Stimulated activated CD8-positive, alpha-beta memory T cell treated with anti-CD3 and anti-CD28 coated beads, Interleukin-7, amount 100 ng/mL, for 24 hours (primary cell): ENCODE data around the gene DOCK6.

Experiments used
- DNase-seq: peaks from one replicate; pipeline ENCODE4 v3.0.0-alpha.2; 2020; ENCODE audit warnings: low read depth

Gene DOCK6

GRCh38 chr19:11273989-11274388, 11.7 kb upstream of the DOCK6 start:
- no peak for DNase-seq

GRCh38 chr19:11273296-11273695, 11.0 kb upstream of the DOCK6 start:
- no peak for DNase-seq

DNA sequence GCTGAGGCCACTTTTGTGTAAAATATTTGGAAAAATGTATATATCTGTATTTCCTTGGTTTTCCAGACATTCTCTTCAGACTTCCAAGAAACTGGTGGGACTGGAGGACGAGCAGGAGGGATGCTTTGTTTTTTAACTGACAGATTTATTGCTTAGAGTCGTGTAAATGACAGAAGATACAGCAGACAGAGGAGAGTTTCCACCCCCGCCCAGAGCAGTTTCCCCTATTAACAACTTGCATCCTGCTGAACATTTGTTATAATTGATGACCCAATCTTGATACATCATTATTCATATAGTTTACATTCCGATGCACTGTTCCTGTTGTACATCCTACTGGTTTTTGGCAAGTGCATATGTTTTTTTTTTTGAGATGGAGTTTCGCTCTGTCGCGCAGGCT, 7.1 kb upstream of the DOCK6 start:
- DNase-seq, result no peak

GRCh38 chr19:11268783-11269267, 6.5 kb upstream of the DOCK6 start:
- DNase-seq, result no peak

DNA sequence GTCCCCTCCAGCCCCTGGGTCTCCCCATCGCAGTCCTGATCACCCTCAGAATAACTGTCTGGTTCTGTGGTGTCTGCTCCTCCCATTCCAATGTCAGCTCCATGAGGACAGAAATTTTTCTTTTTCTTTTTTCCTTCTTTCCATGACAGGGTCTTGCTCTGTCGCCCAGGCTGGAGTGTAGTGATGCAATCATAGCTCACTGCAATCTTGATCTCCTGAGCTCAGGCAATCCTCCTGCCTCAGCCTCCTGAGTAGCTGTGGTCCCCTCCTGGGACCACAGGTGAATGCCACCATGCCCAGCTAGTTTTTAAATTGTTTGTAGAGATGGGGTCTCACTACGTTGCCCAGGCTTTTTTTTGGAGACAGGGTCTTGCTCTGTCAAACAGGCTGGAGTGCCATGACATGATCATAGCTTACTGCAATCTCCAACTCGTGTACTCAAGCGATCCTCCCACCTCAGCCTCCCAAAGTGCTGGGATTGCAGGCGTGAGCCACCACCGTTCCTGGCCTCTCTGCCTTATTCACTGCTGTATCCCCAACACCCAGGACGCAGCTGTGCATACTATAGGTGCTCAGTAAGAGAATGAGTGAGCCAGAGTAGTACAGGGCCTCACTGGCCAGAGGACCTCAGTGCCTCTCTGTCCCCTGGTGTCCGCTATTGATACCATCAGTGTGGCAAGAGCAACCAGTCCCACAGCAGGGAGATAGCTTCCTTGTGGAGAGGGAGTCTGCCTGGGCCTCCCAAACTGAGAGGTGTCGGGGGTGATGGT, 5.2 kb upstream of the DOCK6 start:
- no peak for DNase-seq

DNA sequence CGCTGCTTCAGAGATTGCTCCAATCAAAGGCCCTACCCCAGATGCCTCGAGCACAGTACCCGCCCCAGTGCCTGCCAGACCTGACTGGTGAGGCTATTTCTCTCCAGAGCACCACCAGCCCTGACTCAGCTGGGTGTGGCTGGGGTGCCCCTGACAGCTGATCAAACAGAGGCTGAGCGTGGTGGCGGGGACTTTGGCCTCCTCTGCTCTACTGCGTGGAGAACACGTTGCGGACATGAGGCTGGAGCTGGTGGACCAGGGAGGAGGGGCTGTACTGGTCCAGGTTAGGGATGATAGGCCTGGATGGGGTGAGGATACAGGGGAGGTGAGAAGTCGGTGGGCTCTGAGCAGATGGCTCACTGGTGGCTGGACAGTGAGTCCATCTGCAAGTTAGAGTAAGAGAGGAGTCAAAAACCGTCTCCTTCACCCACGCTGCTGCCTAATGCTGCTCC, 3.5 kb upstream of the DOCK6 start:
- DNase-seq, result no peak

DNA sequence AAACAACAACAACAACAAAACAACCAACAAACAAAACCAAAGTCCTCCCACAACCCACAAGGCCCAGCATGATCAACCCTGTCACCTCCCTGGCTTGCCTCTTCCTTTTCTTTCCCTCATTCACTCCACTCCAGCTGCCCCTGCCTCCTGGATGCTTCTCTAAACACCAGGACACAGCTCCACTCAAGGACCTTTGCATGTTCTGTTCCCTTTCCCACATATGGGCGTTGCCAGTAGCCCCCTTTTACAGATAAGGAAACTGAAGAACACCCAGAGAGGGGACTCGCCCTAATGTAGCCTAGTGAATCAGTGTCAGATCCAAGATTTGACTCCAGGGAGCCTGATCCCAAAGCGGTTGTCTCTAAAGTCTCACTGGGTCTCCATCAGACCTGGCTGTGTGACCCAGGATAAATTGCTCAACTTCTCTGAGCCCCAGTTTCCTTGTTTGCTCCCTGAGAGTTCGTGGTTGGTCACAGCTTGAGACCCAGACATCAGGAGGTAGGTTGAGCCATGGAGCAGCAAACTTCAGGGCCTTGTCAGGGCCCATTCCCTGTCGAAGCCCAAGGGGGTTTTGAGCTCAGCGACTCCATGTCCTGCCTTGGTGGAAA, 3.0 kb upstream of the DOCK6 start:
- DNase-seq, result no peak

GRCh38 chr19:11264452-11265176, 2.3 kb upstream of the DOCK6 start:
- no peak for DNase-seq

DNA sequence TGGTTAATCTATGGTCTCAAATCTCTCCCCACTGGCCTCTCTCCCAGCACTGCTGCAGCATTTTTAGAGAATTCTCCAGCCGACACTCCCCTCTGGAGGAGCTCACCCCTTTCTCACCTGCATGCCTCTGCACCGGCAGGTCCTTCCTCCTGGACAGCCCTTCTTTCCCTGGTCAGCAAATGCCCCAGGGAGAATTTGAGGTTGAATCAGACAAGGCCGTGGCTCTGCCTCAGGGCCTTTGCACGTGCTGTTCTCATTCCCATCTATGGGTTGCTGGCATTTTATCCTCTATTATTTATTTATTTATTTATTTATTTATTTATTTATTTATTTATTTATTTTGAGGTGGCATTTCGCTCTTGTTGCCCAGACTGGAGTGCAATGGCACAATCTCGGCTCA, 1.4 kb upstream of the DOCK6 start:
- no peak for DNase-seq

DNA sequence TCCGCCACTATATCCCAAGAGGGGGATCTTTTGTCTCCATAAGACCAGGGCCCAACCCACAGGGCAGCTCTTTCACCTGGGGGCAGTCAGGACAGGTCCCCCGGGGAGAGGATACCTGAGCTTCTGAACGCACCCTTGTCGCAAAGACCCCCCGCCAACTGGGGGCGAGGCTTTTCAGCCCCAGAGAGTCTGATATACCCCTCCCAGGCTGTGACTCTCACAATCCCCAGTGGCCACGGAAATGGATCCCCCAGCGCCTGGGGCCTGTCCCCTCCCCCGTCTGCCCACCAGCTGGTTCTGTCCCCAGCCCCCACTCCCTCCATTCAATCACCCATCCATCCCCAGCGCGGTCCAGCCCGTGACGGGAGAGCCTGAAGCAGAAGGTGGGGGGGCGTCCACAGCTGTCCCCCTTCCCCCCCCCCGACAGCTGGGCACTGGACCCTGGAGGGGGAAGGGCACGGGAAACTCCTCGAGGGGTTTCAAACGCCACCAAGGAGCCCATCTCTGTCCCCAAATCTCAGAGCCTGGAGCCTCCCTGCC, 823 bp downstream of the DOCK6 start:
- no peak for DNase-seq

- no peak for DNase-seq
Observed at GRCh38 chr19:11260996-11261395, 1.3 kb downstream of the DOCK6 start.

GRCh38 chr19:11257846-11258380, 4.4 kb downstream of the DOCK6 start:
- no peak for DNase-seq

DNA sequence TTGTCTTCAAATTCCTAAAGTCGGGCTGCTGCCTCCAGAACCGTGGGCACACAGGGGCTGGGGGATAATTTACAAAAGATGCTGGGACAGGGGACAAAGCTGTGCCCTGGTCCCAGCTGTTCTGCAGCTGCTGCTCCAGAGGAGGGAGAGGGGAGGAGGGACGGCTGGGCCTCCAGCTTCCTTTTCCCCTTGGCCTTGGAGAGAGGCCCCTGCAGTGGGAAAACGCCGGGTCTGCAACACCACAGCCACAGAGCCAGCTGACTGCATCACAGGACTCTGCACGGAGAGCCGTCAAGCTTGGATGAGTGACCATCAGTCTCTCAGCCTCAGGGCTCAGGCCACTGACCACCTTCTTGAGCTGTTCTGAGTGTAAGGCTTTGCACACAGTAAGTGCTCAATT, 6.1 kb downstream of the DOCK6 start:
- no peak for DNase-seq

DNA sequence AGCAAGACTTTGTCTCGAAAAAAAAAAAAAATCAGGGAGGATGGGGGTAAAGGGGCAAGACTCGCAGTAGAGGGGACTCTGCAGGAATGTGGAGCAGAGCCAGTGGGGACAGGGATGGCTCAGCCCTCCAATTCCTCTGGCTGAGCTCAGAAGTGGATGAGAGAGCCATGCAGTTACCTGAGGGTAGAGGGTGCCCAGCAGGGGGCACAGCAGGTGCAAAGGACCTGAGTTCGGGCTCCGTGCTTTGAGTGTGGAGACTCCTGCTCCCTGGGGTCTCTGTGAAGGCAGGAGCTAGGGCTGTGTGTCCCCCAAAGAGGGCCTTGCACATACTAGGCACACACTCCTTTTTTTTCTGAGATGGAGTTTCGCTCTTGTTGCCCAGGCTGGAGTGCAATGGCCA, 7.7 kb downstream of the DOCK6 start:
- DNase-seq, result no peak

GRCh38 chr19:11252665-11253355, 9.5 kb downstream of the DOCK6 start:
- DNase-seq, result no peak

GRCh38 chr19:11251650-11252314, 10.5 kb downstream of the DOCK6 start:
- DNase-seq, result no peak

GRCh38 chr19:11251217-11251616, 11.1 kb downstream of the DOCK6 start:
- no peak for DNase-seq

DNA sequence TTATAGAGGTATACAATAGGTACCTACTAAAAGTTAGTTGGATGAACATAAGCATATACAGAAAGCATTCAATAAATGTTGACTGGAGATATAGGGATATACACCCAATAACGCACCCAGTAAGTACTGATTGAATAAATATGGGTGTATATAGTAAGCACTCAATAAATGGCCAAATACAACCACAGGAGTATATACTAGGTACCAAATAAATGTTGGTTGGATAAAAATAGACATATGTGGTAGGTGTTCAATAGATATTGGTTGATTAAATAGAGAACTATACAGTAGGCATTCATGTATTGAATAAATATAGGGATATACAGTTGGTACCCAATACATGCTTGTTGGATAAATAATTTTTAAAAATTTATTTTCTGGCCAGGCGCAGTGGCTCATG, 13.5 kb downstream of the DOCK6 start:
- no peak for DNase-seq

DNA sequence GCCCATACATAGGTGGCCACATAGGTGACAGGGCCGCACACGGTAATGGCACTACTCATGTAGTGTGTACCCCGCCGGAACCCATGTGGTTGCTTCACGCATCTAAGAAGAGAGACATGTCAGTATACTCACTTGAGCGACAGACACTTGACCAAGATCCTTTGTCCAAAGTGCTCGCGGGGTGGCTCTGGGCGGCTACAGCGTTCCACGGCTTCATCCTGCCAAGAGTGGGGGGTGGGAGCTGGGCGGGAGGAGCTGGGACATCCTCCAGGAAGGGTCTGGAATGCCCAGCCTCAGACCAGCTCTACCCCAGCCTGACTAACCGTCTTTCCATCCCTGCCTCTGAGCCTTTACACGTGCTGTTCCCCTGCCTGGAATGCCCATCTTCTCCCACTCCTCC, 14.4 kb downstream of the DOCK6 start:
- DNase-seq, result no peak

GRCh38 chr19:11247391-11247790, 14.9 kb downstream of the DOCK6 start:
- no peak for DNase-seq

- DNase-seq, result no peak
Observed at GRCh38 chr19:11246941-11247340, 15.4 kb downstream of the DOCK6 start.
